Measurements from ENCODE around the gene IGFBP3. TPM values are rescaled to one million over a fixed set of nuclear protein-coding genes. Genes with fewer than 3 reads are reported as not detected.

IGFBP3 gene
- total RNA-seq, 1 donor from 2014 or later, result 22.0 TPM

- Histone ChIP-seq H3K4me3 (no peak overlapping the region), H4K20me1 (ENCODE audit: low read depth) (no peaks in the 10 kb centered on the region), H3K36me3 (no peaks in the 10 kb centered on the region), H3K27me3 (peaks cover 3% of the 10 kb centered on the region), H3K9ac (no peak overlapping the region), H3K4me1 (no peaks in the 10 kb centered on the region), H3K4me2 (no peak overlapping the region), H2AFZ (replicated peaks) (no peak overlapping the region), H3K79me2 (ENCODE audit: low read depth) (no peaks in the 10 kb centered on the region), H3K9me3 (ENCODE audit: low read depth) (no peaks in the 10 kb centered on the region), H3K27ac (no peak overlapping the region), H3F3A (ENCODE audit: low read depth) (no peaks in the 10 kb centered on the region)
- no peaks in the 10 kb centered on the region for H3K9me3 Mint-ChIP-seq
- H3K27me3 Mint-ChIP-seq (ENCODE audit: insufficient read depth, low read depth), result peaks cover 2% of the 10 kb centered on the region
- no peaks in the 10 kb centered on the region for H3K36me3 Mint-ChIP-seq
- TF ChIP-seq CTCF (IDR thresholded peaks at IDR 0.05) (no peak), EZH2phosphoT487 (IDR thresholded peaks at IDR 0.05) (no peak), EZH2 (IDR thresholded peaks at IDR 0.05) (no peak)
- no peaks in the 10 kb centered on the region for H3K4me1 Mint-ChIP-seq
- no peak overlapping the region for H3K27ac Mint-ChIP-seq
- DNase-seq (ENCODE audit: low spot score), result no peak
- no peak overlapping the region for H3K4me3 Mint-ChIP-seq
These were observed 11.5 kb downstream of the IGFBP3 start for GRCh38 chr7:45909561-45909960.

- no peak overlapping the region for H3K4me3 ChIP-seq
- H3K4me2 ChIP-seq, result no peak overlapping the region
- no peaks in the 10 kb centered on the region for H3K4me1 Mint-ChIP-seq
- H3K27me3 ChIP-seq, result peaks cover 3% of the 10 kb centered on the region
- no peaks in the 10 kb centered on the region for H3K79me2 ChIP-seq (ENCODE audit: low read depth)
- H3K27ac ChIP-seq, result no peak overlapping the region
- H3F3A ChIP-seq (ENCODE audit: low read depth), result no peaks in the 10 kb centered on the region
- H3K27ac Mint-ChIP-seq, result no peak overlapping the region
- no peak overlapping the region for H3K4me3 Mint-ChIP-seq
- no peaks in the 10 kb centered on the region for H3K9me3 ChIP-seq (ENCODE audit: low read depth)
- no peak overlapping the region for H3K9ac ChIP-seq
- H3K36me3 ChIP-seq, result no peaks in the 10 kb centered on the region
- H3K4me1 ChIP-seq, result no peaks in the 10 kb centered on the region
- H3K36me3 Mint-ChIP-seq, result no peaks in the 10 kb centered on the region
- no peaks in the 10 kb centered on the region for H3K27me3 Mint-ChIP-seq (ENCODE audit: insufficient read depth, low read depth)
- no peak for DNase-seq (ENCODE audit: low spot score)
- no peak overlapping the region for H2AFZ ChIP-seq (replicated peaks)
- H3K9me3 Mint-ChIP-seq, result peaks cover 7% of the 10 kb centered on the region
- TF ChIP-seq CTCF (IDR thresholded peaks at IDR 0.05) (no peak), EZH2 (IDR thresholded peaks at IDR 0.05) (no peak)
- H4K20me1 ChIP-seq (ENCODE audit: low read depth), result no peaks in the 10 kb centered on the region
These were observed 18.3 kb downstream of the IGFBP3 start for GRCh38 chr7:45902820-45903219.

- H3K4me3 ChIP-seq, result no peak overlapping the region
- DNase-seq (ENCODE audit: low spot score), result no peak
- no peaks in the 10 kb centered on the region for H3K4me1 ChIP-seq
- Mint-ChIP-seq H3K4me1 (no peaks in the 10 kb centered on the region), H3K9me3 (peaks cover 7% of the 10 kb centered on the region), H3K27me3 (ENCODE audit: insufficient read depth, low read depth) (no peaks in the 10 kb centered on the region), H3K4me3 (no peak overlapping the region), H3K36me3 (no peaks in the 10 kb centered on the region), H3K27ac (no peak overlapping the region)
- H3K27ac ChIP-seq, result no peak overlapping the region
- H3K79me2 ChIP-seq (ENCODE audit: low read depth), result no peaks in the 10 kb centered on the region
- no peak overlapping the region for H2AFZ ChIP-seq (replicated peaks)
- no peaks in the 10 kb centered on the region for H4K20me1 ChIP-seq (ENCODE audit: low read depth)
- TF ChIP-seq CTCF (IDR thresholded peaks at IDR 0.05) (no peak), EZH2 (IDR thresholded peaks at IDR 0.05) (no peak), EZH2phosphoT487 (IDR thresholded peaks at IDR 0.05) (no peak)
- H3F3A ChIP-seq (ENCODE audit: low read depth), result no peaks in the 10 kb centered on the region
- peaks cover 3% of the 10 kb centered on the region for H3K27me3 ChIP-seq
- no peak overlapping the region for H3K9ac ChIP-seq
- no peaks in the 10 kb centered on the region for H3K36me3 ChIP-seq
- H3K9me3 ChIP-seq (ENCODE audit: low read depth), result no peaks in the 10 kb centered on the region
- H3K4me2 ChIP-seq, result no peak overlapping the region
These were observed 19.5 kb downstream of the IGFBP3 start for GRCh38 chr7:45901566-45901965.

- no peak overlapping the region for H3K9ac ChIP-seq
- no peaks in the 10 kb centered on the region for H3K4me1 ChIP-seq
- no peak overlapping the region for H3K4me2 ChIP-seq
- H3K27ac ChIP-seq, result no peak overlapping the region
- Mint-ChIP-seq H3K4me3 (no peak overlapping the region), H3K27me3 (ENCODE audit: insufficient read depth, low read depth) (peaks cover 4% of the 10 kb centered on the region), H3K36me3 (no peaks in the 10 kb centered on the region), H3K27ac (no peak overlapping the region), H3K9me3 (peaks cover 3% of the 10 kb centered on the region), H3K4me1 (no peaks in the 10 kb centered on the region)
- H3K79me2 ChIP-seq (ENCODE audit: low read depth), result no peaks in the 10 kb centered on the region
- no peak overlapping the region for H3K4me3 ChIP-seq
- H3K36me3 ChIP-seq, result no peaks in the 10 kb centered on the region
- H2AFZ ChIP-seq (replicated peaks), result no peak overlapping the region
- TF ChIP-seq EZH2phosphoT487 (IDR thresholded peaks at IDR 0.05) (no peak), EZH2 (IDR thresholded peaks at IDR 0.05) (no peak), CTCF (IDR thresholded peaks at IDR 0.05) (no peak)
- no peak for DNase-seq (ENCODE audit: low spot score)
- H3K27me3 ChIP-seq, result no peaks in the 10 kb centered on the region
- no peaks in the 10 kb centered on the region for H3K9me3 ChIP-seq (ENCODE audit: low read depth)
- no peaks in the 10 kb centered on the region for H4K20me1 ChIP-seq (ENCODE audit: low read depth)
- no peaks in the 10 kb centered on the region for H3F3A ChIP-seq (ENCODE audit: low read depth)
These were observed 22.9 kb downstream of the IGFBP3 start for GRCh38 chr7:45898222-45898621.
